ENCODE data around the gene SLC37A1.
A peak's percentile ranks its signal among the peaks of the same experiment; 100 is the strongest.

The SLC37A1 gene

GRCh38 chr21:42479582-42479981 is 34.1 kb upstream of the SLC37A1 start:
- no peak for DNase-seq

GRCh38 chr21:42480736-42481135 is 32.9 kb upstream of the SLC37A1 start:
- no peak for DNase-seq

GRCh38 chr21:42481169-42481568 is 32.5 kb upstream of the SLC37A1 start:
- DNase-seq: no peak

DNA sequence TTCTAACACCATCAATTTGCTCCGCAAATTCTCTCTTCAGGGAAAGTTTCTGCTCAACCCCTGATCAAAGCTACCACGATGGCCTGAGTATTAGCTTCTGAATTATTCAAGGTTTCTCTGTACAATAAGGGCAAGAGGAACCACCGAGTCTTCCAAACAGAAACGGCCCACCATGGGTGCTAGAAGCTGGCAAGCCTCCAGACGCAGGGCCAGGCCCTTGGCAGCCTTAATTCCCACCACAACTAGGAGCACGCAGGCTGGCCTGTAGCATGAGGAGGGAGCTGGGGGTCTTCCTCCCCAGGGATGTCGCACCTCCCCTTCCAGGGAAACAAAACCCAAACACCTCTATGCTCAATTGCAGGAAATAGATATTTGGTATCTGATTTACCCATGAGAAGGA is 28.7 kb upstream of the SLC37A1 start:
- no peak for DNase-seq

GRCh38 chr21:42486072-42486471 is 27.6 kb upstream of the SLC37A1 start:
- no peak for DNase-seq

GRCh38 chr21:42486531-42486930 is 27.1 kb upstream of the SLC37A1 start:
- no peak for DNase-seq

DNA sequence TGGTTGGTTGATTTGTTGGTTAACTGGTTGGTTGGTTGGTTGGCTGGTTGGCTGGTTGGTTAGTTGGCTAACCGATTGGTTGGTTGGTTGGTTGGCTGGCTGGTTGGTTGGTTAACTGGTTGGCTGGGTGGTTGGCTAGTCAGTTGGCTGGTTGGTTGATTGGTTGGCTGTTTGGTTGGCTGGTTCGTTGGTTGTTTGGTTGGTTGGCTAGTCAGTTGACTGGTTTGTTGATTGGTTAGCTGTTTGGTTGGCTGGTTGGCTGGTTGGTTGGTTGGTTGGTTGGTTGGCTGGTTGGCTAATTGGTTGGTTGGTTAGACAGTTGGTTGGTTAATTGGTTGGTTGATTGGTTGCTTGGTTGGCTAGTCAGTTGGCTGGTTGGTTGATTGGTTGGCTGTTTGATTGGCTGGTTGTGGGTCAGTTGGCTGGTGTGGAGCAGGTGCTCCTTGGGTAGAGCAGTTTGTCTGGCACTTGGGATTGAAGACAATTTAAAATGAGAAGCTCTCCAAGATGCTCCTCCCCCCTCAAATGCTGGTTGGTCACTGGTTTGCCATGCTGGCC is 24.6 kb upstream of the SLC37A1 start:
- no peak for DNase-seq

GRCh38 chr21:42489991-42490390 is 23.7 kb upstream of the SLC37A1 start:
- DNase-seq: no peak

DNA sequence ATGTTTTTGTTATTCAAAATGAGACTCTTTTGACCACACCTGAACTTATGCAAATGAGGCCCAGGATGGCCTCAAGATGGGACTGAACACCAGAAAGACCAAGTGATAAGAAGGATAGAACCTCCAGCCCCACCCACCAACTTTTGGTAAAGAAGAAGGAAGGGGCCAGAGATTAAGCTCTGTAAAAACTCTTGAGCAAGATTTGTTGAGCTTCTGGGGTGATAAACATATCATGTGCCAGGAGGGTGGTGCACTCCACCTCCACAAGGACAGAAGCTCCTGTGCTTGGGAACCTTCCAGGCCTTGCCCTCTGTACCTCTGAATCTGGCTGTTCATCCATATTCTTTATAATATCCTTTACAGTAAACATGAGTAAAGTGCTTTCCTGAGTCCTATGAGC is 22.9 kb upstream of the SLC37A1 start:
- no peak for DNase-seq

- no peak for DNase-seq
Measured at GRCh38 chr21:42491328-42491727, 22.3 kb upstream of the SLC37A1 start.

GRCh38 chr21:42492201-42492600 is 21.5 kb upstream of the SLC37A1 start:
- DNase-seq: no peak

GRCh38 chr21:42493109-42494060 is 20.3 kb upstream of the SLC37A1 start:
- DNase-seq: no peak

GRCh38 chr21:42495027-42495426 is 18.6 kb upstream of the SLC37A1 start:
- no peak for DNase-seq

GRCh38 chr21:42495765-42496119 is 17.9 kb upstream of the SLC37A1 start:
- peak; percentile 40 for DNase-seq

- DNase-seq: peak; percentile 97
Measured at GRCh38 chr21:42496120-42496838, 17.4 kb upstream of the SLC37A1 start, which contains the start of gene RSPH1. TSS of gene RSPH1 (minus strand) at chr21:42496224. CDS start at chr21:42496186, 38 bp downstream.

DNA sequence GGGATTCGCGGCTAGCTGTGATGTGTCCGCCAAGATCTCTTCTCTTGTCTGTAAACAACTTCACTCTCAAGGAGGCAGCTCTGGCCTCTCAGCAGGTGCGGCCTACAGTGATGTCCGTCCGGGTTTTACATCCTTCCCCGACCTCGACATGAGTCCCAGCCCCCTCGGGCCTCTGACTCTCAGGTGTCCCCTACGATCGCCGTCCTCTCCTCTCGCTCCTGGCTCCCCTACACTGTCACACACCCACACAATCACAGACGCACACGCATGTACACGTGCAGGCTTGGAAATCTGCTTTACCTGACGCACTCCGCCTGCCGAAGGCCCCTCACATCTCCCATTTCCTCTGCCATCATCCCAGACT is 16.8 kb upstream of the SLC37A1 start:
- DNase-seq: no peak

DNA sequence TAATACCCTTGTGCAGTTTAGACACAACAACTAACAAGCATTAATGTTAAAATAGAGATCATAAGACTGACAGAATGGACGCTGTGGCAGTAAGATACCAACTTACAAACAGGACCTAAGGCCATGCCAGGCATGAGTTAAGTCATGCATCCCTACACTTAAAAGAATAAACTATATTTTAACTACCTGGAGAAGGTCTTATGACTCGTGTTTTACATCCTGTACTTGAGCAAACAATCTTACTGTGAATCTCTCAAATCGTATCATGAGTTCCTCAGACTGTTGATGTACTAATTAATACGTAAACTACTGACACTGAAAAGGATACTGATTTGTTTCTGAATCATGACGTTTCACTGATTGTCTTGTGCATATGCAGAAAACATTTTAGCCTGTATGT is 15.6 kb upstream of the SLC37A1 start:
- DNase-seq: no peak

DNA sequence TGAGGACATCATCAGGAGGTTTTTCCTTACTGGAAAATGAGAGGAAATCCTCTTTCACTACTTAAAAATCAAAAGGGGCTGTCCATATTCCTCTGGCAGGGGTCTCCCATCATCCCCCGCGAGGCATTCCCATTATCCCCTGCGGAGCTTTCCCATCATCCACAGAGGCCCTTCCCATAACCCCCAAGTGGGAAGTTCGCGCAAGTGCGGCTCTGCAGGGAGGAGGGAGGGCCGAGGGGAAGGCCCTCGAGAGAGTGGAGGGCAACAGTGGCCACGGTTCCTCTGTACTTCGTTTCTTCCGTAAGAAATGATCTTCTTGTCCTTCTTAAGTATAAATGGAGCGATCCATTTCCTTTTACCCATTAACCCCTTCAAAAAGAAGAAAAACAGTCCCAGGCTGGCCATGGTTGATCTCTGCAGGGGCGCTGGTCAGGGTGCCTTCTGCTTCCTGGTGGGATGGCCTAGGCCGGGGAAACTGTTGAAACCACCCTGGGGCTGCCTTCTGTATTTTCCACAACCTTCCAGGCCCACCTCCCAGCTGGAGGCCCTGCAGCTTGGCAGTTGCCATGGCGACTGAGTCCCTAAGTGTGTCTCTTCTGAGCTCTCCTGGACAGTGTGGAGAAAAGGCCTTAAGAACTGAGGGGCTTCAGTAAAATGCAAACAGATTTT is 14.1 kb upstream of the SLC37A1 start:
- no peak for DNase-seq

- no peak for DNase-seq
Measured at GRCh38 chr21:42500225-42500624, 13.4 kb upstream of the SLC37A1 start.

- DNase-seq: no peak
Measured at GRCh38 chr21:42500736-42501135, 12.9 kb upstream of the SLC37A1 start.

GRCh38 chr21:42503711-42504110 is 9.9 kb upstream of the SLC37A1 start:
- DNase-seq: no peak

DNA sequence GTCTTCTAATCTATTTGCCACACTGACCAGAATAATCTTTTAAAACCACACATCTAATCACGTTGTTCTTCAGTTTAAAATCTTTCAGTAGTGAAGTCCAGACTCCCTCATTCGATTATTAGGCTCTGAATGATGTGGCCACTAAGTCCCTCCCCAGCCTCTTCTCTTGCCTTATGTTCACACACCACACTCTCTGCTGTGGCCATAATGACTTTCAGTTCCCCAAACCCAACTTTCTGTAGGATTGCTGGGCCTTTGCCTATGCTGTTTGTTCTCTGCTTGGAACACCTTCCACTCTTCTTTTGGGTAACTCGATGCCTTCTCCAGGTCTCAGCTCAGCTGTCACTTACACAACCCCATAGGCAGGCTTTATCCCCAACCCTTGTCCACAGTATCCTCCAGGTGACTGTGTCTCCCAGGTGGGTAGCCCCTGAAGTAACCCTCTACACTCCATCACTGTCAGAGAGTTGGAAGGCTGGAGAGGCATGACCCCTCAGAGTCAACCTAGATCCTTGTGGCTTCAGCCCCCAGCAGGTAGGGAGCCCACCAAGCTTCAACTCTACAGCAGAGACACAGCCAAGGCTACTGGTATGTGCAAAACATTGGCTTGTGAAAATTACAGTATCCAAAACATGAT is 8.4 kb upstream of the SLC37A1 start:
- no peak for DNase-seq

- no peak for DNase-seq
Measured at GRCh38 chr21:42507418-42507817, 6.2 kb upstream of the SLC37A1 start.
